ENCODE measurements around the gene INSYN1. TPM values are rescaled to one million over a fixed set of nuclear protein-coding genes. Genes with fewer than 3 reads are reported as not detected.

The INSYN1 gene
- total and polyA plus RNA-seq, 4 donors: 0.86 to 5.6 (median 4.0) TPM

- no peak overlapping the region for H3K4me3 ChIP-seq
- no peaks in the 10 kb centered on the region for H3K36me3 ChIP-seq (ENCODE audit: control insufficient read depth in 4 of 4, insufficient read depth in 4 of 4, low read length in 4 of 4)
- H3K27me3 ChIP-seq (ENCODE audit: control insufficient read depth in 3 of 3, insufficient read depth in 3 of 3, low read length in 2 of 3): no peaks in the 10 kb centered on the region
- H3K4me1 ChIP-seq (ENCODE audit: control insufficient read depth in 5 of 5, insufficient read depth in 5 of 5, low read length in 5 of 5): peaks cover 14 to 24% (median 14%) of the 10 kb centered on the region in 5 donors
- TF ChIP-seq, protein P1, sequence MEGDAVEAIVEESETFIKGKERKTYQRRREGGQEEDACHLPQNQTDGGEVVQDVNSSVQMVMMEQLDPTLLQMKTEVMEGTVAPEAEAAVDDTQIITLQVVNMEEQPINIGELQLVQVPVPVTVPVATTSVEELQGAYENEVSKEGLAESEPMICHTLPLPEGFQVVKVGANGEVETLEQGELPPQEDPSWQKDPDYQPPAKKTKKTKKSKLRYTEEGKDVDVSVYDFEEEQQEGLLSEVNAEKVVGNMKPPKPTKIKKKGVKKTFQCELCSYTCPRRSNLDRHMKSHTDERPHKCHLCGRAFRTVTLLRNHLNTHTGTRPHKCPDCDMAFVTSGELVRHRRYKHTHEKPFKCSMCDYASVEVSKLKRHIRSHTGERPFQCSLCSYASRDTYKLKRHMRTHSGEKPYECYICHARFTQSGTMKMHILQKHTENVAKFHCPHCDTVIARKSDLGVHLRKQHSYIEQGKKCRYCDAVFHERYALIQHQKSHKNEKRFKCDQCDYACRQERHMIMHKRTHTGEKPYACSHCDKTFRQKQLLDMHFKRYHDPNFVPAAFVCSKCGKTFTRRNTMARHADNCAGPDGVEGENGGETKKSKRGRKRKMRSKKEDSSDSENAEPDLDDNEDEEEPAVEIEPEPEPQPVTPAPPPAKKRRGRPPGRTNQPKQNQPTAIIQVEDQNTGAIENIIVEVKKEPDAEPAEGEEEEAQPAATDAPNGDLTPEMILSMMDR (IDR thresholded peaks at IDR 0.05; ENCODE audit: control extremely low read depth, extremely low read depth): no peak
- ATAC-seq (ENCODE audit: insufficient read depth, low FRiP score) (no peak), DNase-seq (no peak)
- peak overlapping the region in 1 of 2 donors; percentile 24 for H3K9ac ChIP-seq (ENCODE audit: insufficient read depth in 1 of 2, low read length in 2 of 2)
- WGBS, 2 donors: 58 to 84% methylated on average over 6 of the region's 6 CpGs
- H3K9me3 ChIP-seq (ENCODE audit: control insufficient read depth in 4 of 4, insufficient read depth in 3 of 4, low read length in 3 of 4): no peaks in the 10 kb centered on the region
- peak overlapping the region in 1 of 2 donors; percentile 49 for H3K27ac ChIP-seq (ENCODE audit: low read depth in 1 of 2, low read length in 1 of 2)
Observed at GRCh38 chr15:73685981-73686380, 67.2 kb downstream of the INSYN1 start.

Other genes starting within 250 kb of the INSYN1 start
- 100 to 1,000 TPM; 121 to 123 TPM for gene NPTN, start 120.0 kb downstream of the INSYN1 start, total RNA-seq
- 100 to 1,000 TPM in 1 of 2 donors, 10 to 100 TPM in 1; 34.1 to 148 TPM for gene NPTN, start 120.0 kb downstream of the INSYN1 start, polyA plus RNA-seq
- gene CD276, start 69.0 kb downstream of the INSYN1 start, total RNA-seq: 10 to 100 TPM; 39.5 to 71.1 TPM
- 10 to 100 TPM; 33.8 to 34.7 TPM for gene CD276, start 69.0 kb downstream of the INSYN1 start, polyA plus RNA-seq
- gene TBC1D21, start 120.2 kb upstream of the INSYN1 start, total RNA-seq: not detected
- gene TBC1D21, start 120.2 kb upstream of the INSYN1 start, polyA plus RNA-seq: not detected
- 10 to 100 TPM; 13.1 to 25.3 TPM for gene LOXL1, start 173.1 kb upstream of the INSYN1 start, total RNA-seq
- gene LOXL1, start 173.1 kb upstream of the INSYN1 start, polyA plus RNA-seq: 10 to 100 TPM in 1 of 2 donors, 1 to 10 TPM in 1; 9.4 to 15.5 TPM
- gene STOML1, start 238.9 kb upstream of the INSYN1 start, total RNA-seq: 10 to 100 TPM; 10.3 to 30.5 TPM
- 10 to 100 TPM; 23.4 to 35.4 TPM for gene STOML1, start 238.9 kb upstream of the INSYN1 start, polyA plus RNA-seq
- 10 to 100 TPM; 77.5 to 80.5 TPM for gene PML, start 241.4 kb upstream of the INSYN1 start, total RNA-seq
- gene PML, start 241.4 kb upstream of the INSYN1 start, polyA plus RNA-seq: 10 to 100 TPM; 33.9 to 44.2 TPM